Measurements from ENCODE around the gene SRGAP3.

SRGAP3 gene

DNA sequence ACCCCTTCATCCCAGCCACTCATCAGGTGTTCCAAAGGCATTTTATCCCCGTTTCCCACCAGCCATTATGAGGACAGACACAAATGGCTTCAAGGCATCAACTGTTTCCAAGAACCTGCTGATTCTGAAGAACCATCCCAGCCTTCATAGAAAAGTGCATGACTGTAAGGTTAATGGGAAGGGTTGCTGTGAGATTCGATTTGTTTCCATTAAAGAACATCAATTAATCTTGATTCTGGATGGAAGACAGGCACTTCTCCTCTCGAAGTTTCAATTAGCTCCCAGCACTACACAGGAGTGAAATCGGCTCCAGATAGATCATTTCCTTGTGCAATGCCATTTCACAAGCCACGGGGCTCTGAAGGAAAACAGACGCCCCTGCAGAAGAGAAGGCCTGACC lies 25.8 kb downstream of the SRGAP3 start:
- no peak for DNase-seq

DNA sequence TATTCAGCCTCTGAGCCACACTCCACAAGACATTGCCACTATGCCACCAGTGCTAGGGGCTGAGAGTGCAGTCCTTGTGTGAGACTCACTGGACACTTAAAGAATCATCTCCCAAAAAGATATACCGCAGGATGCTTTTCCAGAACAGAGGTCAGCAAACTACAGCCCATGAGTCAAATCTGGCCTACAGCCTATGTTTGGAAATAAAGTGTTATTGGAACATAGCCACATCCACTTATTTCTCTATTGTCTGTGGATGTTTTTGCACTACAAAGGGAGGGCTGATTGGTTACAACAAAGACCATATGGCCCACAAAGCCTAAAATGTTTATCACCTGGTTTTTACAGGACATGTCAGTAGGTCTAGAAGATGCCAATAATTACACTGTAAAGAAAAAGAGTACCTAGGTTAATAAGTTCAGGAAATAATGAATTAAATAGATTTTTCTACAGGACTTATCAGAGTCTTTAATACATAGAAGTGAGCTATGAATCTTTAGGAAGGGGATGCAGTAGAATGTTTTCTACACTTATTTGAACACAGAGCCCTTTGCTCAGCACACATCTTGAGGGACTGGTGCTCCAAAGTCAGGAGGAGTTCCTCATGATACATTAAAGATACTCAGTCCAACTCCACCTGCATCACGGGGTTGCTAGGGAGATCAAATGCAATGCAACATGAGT lies 26.3 kb downstream of the SRGAP3 start:
- DNase-seq = no peak

DNA sequence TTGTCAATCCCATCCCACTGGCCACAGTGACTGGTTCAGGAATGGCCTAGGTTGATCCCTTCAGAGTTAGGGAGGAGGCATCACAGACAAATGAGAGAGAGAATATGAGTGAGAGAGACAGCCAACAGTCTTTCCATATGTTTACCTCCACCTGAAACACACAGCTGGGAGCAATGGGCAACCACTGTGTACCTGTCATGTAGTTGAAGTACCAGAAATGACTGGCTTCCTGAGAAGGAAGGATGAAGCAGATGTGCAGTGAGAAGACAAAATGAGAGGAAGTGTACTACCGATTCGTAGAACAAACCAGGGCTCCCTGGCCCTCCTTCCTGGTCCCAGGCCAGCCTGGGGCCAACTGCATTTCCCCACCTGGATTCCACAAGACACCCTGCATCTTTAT lies 27.4 kb downstream of the SRGAP3 start:
- no peak for DNase-seq

- DNase-seq = no peak
Observed at GRCh38 chr3:9218514-9218846, 31.0 kb downstream of the SRGAP3 start.

DNA sequence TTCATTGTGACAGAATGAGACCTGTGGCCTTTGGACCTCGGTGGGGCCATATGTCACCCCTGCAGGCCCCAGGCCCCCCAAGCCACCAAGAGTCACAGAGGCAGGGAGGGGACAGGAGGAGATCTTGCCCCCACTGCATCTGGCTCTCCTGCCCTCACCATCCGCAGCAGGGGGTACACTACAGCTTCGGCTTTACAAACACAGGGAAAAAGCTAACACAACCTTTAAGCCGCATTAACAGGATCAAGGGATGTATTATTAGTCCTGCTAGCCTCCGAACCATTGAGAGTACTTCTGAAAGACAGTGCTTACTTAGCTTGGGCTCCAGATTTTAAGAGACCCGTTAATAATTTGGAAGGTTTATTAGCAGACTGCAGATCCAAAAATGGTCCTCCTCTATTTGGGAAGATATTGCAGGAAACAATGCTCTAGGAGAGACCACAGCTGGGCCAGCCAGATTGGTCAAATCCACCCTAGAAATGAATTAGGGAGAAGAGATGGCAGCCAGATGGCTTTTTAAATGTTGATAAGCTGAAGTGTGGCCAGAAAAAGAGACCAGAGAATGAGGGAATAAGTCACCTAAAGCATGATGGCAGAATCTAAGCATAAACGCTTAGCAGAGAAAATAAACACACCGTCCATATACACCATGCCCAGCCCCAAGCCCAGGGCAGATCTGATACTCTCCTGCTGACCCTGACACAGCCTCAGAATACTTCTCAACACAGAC lies 31.5 kb downstream of the SRGAP3 start:
- no peak for DNase-seq

- no peak for DNase-seq
Observed at GRCh38 chr3:9216736-9217135, 32.7 kb downstream of the SRGAP3 start.

DNA sequence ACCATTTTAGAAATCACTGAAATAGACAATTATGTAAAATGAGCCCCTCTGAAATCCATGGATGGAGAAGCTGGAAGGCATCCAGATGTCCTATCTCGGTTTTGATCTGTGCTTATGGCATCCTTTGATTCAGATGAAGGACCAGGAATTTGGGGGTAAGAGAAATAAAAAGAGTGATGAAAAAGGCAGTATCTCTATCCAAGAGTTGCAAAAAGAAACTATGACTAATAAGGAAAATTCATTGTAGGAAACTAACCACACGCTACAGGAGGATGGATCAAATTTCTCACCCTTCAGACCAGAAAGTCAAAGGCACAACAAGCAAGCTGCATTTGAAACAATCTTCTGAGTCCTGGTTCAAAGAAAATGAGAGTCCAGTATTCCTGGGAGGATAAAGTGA lies 34.8 kb downstream of the SRGAP3 start:
- no peak for DNase-seq

DNA sequence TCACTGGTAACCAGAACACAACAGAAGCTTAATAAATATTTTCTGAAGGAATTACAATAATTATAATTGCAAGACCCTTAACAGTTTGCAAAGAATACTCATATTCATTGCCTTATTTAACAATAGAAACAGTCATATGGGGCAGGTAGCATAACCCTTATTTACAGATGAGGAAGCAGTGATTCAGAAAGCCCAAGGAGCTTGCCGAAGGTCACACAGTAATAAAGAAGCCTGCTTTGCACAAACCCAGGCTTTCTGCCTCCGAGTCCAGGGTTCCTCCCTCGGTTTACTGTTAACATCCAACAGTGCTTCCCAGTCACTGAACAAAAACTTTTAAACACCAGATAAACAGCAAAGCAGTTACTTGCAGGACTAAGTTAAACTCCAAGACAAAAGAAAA lies 35.3 kb downstream of the SRGAP3 start:
- no peak for DNase-seq

DNA sequence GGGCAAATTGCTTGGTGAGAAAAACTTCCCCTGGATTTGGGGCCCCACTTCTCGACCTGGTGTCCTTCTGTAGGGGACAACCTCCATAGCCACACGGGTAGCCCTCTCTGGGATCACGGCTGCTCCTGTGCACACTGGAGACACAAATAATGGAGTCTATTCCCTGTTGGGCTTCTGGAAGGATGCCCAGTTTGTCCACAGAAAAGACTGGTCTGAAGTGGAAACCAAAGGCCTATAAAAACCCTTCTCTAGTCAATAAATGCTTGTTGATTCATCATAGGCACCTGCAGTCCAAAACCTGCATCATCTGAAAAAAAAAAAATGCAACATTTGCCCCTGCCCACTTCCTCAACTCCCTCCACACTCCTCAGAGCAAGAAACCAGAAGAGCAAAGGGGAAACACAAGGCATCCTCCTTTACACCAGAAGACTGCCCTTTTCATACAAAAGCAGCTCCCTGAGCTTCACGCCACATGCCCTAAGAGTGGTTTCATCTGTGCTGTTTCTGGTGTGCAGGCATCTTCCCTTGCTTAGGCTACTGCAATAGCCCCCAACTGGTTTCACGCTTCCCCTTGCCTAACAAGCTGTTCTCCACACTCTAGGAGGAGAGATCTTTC lies 36.3 kb downstream of the SRGAP3 start:
- no peak for DNase-seq

DNA sequence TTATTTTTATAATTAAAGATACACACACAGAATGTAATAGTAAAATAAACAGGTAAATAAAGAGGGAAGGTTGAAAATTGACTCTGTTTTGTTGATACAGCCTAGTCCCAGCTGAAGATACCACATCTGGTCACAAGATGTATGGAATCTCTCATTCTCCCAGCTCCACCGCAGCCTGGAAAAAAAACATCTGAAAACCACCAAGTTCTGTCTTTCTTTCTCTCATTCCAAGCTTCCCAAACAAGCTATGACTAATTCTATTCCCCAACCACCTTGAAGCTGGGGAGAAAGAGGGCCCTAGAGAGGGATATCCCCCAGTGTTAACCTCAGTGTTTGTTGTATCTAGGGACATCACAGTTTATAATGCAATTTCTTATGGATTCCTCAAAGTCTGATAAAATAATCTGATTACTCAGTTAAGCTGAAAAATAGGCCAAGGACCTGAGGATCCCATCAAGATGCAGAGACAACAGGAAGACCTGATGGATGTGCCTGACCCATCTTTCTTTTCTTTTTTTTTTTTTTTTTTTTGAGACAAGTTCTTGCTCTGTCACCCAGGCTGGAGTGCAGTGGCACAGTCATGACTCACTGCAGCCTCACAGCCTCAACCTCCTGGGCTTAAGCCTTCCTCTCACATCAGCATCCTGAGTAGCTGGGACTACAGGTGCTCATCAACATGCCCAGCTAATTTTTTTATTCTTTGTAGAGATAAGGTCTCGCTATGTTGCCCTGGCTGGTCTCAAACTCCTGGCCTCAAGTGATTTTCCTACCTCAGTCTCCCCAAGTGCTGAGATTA lies 38.1 kb downstream of the SRGAP3 start:
- no peak for DNase-seq

DNA sequence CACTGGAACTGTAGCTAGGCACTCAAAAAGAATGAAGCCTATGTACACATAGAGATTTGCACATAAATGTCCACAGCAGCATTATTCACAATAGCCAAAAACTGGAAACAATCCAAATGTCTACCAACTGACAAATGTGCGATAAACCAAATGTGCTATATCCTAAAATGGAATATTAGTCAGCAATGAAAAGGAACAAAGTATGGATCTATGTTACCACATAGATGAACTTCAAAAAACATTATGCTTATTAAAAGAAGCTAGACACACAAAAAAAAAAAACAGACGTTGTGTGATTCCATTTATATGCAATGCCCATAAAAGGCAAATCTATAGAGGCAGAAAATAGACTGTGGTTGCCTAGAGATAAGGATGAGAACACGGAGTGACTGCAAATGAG lies 39.7 kb downstream of the SRGAP3 start:
- DNase-seq = no peak

DNA sequence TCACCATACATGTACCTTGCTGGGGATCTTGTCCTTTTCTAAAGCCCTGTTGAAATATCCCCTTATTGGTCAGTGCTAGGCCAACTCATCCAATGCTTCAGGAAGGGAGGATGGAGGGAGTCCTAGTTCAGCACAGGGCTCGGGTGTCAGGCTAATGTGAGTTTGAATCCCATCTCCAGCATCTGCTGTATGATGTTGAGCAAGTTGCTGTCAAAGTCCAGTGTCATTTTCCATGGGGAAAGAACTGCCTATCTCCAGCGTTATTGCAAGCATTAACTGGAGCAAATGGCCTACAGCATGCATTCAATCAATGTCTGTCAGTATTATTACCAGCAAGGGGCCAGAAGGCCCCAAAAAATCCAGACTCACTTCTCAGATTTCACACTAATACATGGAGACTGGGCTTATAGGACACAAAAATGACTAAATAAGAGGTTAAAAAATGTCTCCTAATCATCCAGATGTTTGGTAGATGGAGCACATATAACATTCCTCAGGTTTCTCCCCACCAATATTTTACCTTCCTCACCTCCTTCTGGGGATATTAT lies 40.8 kb downstream of the SRGAP3 start:
- no peak for DNase-seq

GRCh38 chr3:9207116-9207763 lies 42.2 kb downstream of the SRGAP3 start:
- DNase-seq = no peak

DNA sequence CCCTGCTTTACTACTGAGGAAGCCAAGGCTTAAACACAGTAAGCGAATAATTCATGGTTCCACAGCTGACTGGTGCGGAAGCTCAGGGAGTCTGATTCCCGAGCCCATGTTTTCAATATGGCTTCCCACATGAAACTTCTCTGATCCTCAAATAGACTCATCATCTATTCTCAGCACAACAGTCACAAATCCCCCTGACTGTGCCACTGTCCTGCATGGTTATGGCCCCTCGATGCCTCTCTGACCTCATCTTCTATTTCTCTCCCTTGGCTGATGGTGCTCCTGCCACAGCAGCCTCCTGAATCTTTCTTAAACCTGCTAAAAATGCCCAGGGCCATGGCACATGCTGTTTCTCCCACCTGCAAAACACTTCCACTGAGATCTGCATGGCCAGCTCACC lies 43.2 kb downstream of the SRGAP3 start:
- DNase-seq = no peak

DNA sequence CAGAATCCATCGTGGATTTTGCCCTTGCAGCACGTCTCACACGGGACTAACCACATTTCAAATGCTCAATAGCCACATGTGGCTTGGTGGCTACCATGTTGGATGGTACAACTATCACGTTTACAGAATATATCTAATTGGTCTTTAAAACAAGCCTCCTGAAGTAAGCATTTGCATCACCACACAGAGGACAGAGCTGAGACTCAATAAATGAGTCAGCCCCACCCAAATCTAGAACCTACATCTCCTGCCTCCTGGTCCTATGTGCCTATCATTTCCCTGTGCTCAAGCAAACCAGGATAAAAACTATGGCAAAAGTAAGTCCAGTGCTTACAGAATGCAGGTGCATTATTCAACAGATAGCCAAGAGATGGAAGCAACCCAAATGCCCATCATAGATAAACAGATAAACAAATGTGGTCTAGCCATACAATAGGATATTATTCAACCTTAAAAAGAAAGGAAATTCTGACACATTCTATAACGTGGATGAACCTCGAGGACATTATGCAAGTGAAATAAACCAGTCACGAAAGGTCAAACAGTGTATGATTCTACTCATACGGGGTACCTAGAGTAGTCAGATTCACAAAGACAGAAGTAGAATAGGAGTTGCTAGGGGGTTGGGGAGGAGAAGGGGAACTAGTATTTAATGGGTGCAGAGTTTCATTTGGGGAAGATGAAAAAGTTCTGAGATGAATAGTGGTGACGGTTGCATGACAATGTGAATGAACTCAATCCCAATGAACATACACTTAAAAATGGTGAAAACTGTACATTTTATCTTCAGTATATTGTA lies 43.9 kb downstream of the SRGAP3 start:
- DNase-seq = no peak

DNA sequence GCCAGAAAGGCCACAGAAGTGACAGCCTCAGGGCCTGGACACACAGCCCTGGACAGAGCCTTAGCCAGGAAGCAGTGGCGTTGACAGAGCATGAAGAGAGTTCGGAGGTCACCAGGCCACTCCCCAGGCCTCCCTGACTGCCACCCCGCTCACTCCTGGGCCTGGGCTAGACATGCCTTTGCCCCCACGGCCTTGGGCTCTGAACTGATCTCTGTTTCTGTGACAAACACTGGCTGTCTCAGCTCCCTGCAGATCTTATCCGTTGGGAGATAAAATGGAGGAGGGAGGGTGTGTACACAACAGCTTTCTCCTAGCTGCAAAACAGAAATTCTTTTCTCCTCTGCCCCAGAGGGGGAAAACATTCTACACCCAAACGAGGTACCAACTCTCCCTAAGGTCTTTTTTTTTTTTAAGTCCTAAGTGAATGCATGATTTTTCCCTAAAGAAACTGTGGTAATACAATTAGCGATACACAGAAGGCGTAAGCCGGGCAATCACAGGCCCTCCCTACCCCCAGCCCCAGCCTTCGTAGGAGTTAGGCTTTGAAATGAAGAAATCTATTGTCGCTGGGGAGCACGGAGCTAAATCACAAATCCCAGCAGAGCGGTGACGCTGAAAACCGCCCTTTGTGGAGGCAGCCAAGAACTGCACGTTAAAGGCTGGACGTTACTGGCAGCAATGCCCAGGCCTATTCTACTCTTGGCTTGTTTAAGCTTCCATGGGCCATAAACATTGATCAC lies 45.0 kb downstream of the SRGAP3 start:
- DNase-seq = no peak

DNA sequence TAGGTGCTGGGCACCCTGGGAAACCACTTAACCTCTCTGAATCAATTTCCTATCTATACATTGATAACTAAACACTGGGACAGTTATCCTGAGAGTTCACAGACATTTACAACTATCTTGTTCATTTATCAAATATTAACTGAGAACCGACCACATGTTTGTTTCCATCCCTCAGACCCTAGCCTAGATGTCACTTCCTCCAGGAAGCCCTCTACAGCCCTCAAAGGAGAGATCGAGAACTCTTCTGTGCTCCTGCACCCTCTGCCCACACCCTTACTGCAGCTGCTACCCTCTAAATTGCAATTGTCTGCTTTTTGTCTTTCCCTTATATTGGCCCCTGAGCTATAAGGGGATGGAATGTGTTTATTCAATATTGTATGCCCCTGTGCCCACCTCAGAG lies 46.1 kb downstream of the SRGAP3 start:
- DNase-seq = no peak

GRCh38 chr3:9202546-9202945 lies 46.9 kb downstream of the SRGAP3 start:
- no peak for DNase-seq

GRCh38 chr3:9201955-9202354 lies 47.5 kb downstream of the SRGAP3 start:
- no peak for DNase-seq

- DNase-seq = no peak
Observed at GRCh38 chr3:9201266-9201665, 48.2 kb downstream of the SRGAP3 start.

DNA sequence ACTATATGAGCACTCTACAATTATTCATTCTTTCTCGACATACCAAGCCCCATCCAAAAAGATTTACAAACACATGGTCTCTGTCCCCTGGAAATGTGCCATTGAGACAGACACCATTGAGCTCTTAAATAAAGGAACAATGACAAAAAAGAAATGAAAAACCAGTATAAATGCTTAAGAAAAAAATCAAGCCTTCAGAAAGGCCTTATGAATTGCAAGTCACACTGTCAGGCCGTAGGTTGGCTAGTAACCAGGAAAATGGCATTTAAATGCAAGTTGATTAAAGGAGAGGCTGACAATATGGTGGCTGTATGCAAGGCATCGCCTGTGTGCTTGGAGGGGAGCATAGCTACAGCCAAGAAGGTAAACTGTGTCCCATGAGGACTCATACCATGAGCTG lies 49.7 kb downstream of the SRGAP3 start:
- DNase-seq = no peak

Measured in CD4-positive, alpha-beta T cell treated with Interleukin-6 for 4 hours (primary cell).